C4-2B (cell line): ENCODE data around the gene ITGA5.

Experiments
- ZFX ChIP-seq: fragments of 450-650 bp; IDR thresholded peaks from 2 replicates; pipeline ENCODE4 v1.6.1; 2017
- TF ChIP-seq, protein P1 (sequence below): fragments of 450-650 bp; conservative IDR thresholded peaks from 2 replicates; pipeline ENCODE4 v1.5.1; 2017; ENCODE audit warnings: mild to moderate bottlenecking

DNA sequence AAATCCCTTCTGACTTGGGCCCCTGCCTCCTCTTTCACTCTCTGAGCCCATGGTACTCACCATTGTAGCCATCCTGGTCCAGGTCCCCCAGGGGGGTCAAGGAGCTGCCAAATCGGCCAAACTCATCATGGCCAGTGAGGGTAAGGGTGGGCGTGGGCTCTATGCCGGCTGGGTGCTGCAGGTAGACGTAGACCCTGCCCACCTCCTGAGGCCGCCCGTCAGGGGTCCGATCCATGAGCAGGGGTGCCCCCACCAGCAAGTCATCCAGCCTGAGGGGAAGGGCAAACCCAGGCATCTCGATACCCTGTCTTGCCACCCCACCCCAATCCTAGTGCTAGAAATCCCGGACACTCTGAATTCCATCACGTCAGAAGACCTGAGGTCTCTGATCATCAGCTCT is 14.0 kb downstream of the ITGA5 start:
- TF ChIP-seq, protein P1, sequence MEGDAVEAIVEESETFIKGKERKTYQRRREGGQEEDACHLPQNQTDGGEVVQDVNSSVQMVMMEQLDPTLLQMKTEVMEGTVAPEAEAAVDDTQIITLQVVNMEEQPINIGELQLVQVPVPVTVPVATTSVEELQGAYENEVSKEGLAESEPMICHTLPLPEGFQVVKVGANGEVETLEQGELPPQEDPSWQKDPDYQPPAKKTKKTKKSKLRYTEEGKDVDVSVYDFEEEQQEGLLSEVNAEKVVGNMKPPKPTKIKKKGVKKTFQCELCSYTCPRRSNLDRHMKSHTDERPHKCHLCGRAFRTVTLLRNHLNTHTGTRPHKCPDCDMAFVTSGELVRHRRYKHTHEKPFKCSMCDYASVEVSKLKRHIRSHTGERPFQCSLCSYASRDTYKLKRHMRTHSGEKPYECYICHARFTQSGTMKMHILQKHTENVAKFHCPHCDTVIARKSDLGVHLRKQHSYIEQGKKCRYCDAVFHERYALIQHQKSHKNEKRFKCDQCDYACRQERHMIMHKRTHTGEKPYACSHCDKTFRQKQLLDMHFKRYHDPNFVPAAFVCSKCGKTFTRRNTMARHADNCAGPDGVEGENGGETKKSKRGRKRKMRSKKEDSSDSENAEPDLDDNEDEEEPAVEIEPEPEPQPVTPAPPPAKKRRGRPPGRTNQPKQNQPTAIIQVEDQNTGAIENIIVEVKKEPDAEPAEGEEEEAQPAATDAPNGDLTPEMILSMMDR: no peak
- TF ChIP-seq ZFX: no peak
